C4-2B (cell line): ENCODE data around the gene ADGRF4.

Source experiments
- CTCF ChIP-seq: fragments of 450-650 bp; conservative IDR thresholded peaks from 2 replicates; pipeline ENCODE4 v1.5.1; 2017; ENCODE audit warnings: mild to moderate bottlenecking
- ZFX ChIP-seq: fragments of 450-650 bp; IDR thresholded peaks from 2 replicates; pipeline ENCODE4 v1.6.1; 2017

GRCh38 chr6:47670851-47671250 is 27.5 kb upstream of the ADGRF4 start:
- TF ChIP-seq CTCF = no peak
- TF ChIP-seq ZFX = no peak
